HepG2 (cell line): ENCODE results near the gene LAMA5. TPM values are rescaled to one million over a fixed set of nuclear protein-coding genes. Genes with fewer than 3 reads are reported as not detected.

Source experiments
- HNRNPL ChIP-seq: fragments of 200-400 bp; formaldehyde crosslinking; IDR thresholded peaks from 2 replicates; pipeline ENCODE4 v1.6.1; 2017; ENCODE audit warnings: mild to moderate bottlenecking, low read depth, low read length
- JDP2 ChIP-seq: sonication (generic); formaldehyde crosslinking; IDR thresholded peaks from 2 replicates; pipeline ENCODE4 v1.8.1; 2022; ENCODE audit warnings: missing genetic modification reagents, borderline replicate concordance
- KDM5A ChIP-seq: fragments of 200-600 bp; sonication (generic); IDR thresholded peaks from 2 replicates; pipeline ENCODE4 v1.7.0; 2018; ENCODE audit warnings: antibody characterized with exemption, mild to moderate bottlenecking, low read length, borderline replicate concordance
- MTERF4 ChIP-seq: sonication (generic); formaldehyde crosslinking; IDR thresholded peaks from 2 replicates; pipeline ENCODE4 v1.8.0; 2023; ENCODE audit warnings: mild to moderate bottlenecking, missing genetic modification reagents
- NFRKB ChIP-seq: fragments of 450-650 bp; IDR thresholded peaks from 2 replicates; pipeline ENCODE4 v1.6.1; 2017
- PHB2 ChIP-seq: fragments of 450-650 bp; IDR thresholded peaks from 2 replicates; pipeline ENCODE4 v1.6.1; 2018; ENCODE audit not compliant: partially characterized antibody
- THAP11 ChIP-seq: IDR thresholded peaks from 2 replicates; pipeline ENCODE4 v1.6.1; 2016; ENCODE audit warnings: missing biosample characterization, missing genetic modification reagents
- ZBTB43 ChIP-seq: sonication (generic); formaldehyde crosslinking; conservative IDR thresholded peaks from 2 replicates; pipeline ENCODE4 v1.4.0; 2020; ENCODE audit warnings: missing genetic modification reagents
- ZBTB49 ChIP-seq: sonication (generic); formaldehyde crosslinking; IDR thresholded peaks from 2 replicates; pipeline ENCODE4 v1.4.0; 2020; ENCODE audit warnings: missing genetic modification reagents, borderline replicate concordance
- ZBTB7B ChIP-seq: sonication (generic); formaldehyde crosslinking; IDR thresholded peaks from 2 replicates; pipeline ENCODE4 v1.4.0; 2020; ENCODE audit warnings: missing genetic modification reagents
- ZNF121 ChIP-seq: sonication (generic); formaldehyde crosslinking; IDR thresholded peaks from 2 replicates; pipeline ENCODE4 v1.5.0; 2020; ENCODE audit warnings: mild to moderate bottlenecking, missing genetic modification reagents
- ZNF318 ChIP-seq: sonication (generic); formaldehyde crosslinking; IDR thresholded peaks from 2 replicates; pipeline ENCODE4 v1.4.0; 2020; ENCODE audit warnings: mild to moderate bottlenecking, missing genetic modification reagents
- ZNF432 ChIP-seq: sonication (generic); formaldehyde crosslinking; IDR thresholded peaks from 2 replicates; pipeline ENCODE4 v1.5.0; 2020; ENCODE audit warnings: missing genetic modification reagents, mild to moderate bottlenecking, borderline replicate concordance
- ZNF597 ChIP-seq: sonication (generic); formaldehyde crosslinking; IDR thresholded peaks from 2 replicates; pipeline ENCODE4 v1.5.0; 2020; ENCODE audit warnings: missing genetic modification reagents
- ZNF83 ChIP-seq: sonication (generic); formaldehyde crosslinking; IDR thresholded peaks from 2 replicates; pipeline ENCODE4 v1.4.0; 2020; ENCODE audit warnings: missing genetic modification reagents, mild to moderate bottlenecking, borderline replicate concordance
- polyA plus RNA-seq, 8 experiments: library from polyadenylated mRNA; depleted of rRNA in 3 of 8; stranded (reverse) in 7 of 8; unstranded in 1 of 8; fragments of >200 nt; fragmentation: Illumina TruSeq in 4 of 8; extraction: Trizol in 4 of 8; gene quantifications; 2 replicates each; pipeline versions ENCODE4 v1.2.1 to v1.2.3, GENCODE V29; 2011 to 2016; ENCODE audit warnings: low read depth in 4 of 8, missing spikeins in 1 of 8, mixed read lengths in 1 of 8; ENCODE audit not compliant: insufficient read depth in 1 of 8
- total RNA-seq, 5 experiments: library from RNA; depleted of rRNA; stranded (reverse); fragments of >200 nt; fragmentation: Illumina TruSeq; extraction: Trizol; gene quantifications; 2 replicates each; pipeline ENCODE4 v1.2.3, GENCODE V29; 2016; ENCODE audit warnings: low read depth in 1 of 5

The LAMA5 gene
- total and polyA plus RNA-seq, 2 of the 13 experiments (the other 11 are each of a cell fraction or from before 2014, with no cell fraction given): 21.0 to 44.7 TPM

GRCh38 chr20:62301773-62302340 lies 65.3 kb downstream of the LAMA5 start (continued):
- TF ChIP-seq ZBTB43 (CRISPR knock-in tag) (peak; percentile 89), JDP2 (no peak), ZNF432 (CRISPR knock-in tag) (no peak), ZBTB7B (CRISPR knock-in tag) (peak; percentile 93), THAP11 (CRISPR knock-in tag) (peak; percentile 80), ZNF83 (CRISPR knock-in tag) (no peak), ZBTB49 (CRISPR knock-in tag) (0 out of 2 replicates have a peak, but pooled peaks have one; percentile 56), KDM5A (no peak), ZNF121 (peak; percentile 72; the same call in 1 of the 2 replicates), ZNF597 (CRISPR knock-in tag) (0 out of 2 replicates have a peak, but pooled peaks have one; percentile 93), NFRKB (no peak), HNRNPL (0 out of 2 replicates have a peak, but pooled peaks have one; percentile 59), PHB2 (no peak), MTERF4 (CRISPR knock-in tag) (peak; percentile 34; the same call in 1 of the 2 replicates), ZNF318 (peak; percentile 93; the same call in 1 of the 2 replicates)
